NCI-H187 (cell line): ENCODE results near the gene RGPD5.
"Not testable (repeated sequence)": the region's sequence is repeated elsewhere in the genome, so short reads cannot be mapped to it uniquely, and the experiment has no call there.

Experiments
- DNase-seq, 2 experiments: peaks; one replicate each; lab custom pipeline; 2025; lab: John Stamatoyannopoulos, UW

The RGPD5 gene

GRCh38 chr2:109794074-109794737 is at the start of gene RGPD5:
Gene RGPD5, plus strand, starts transcription at chr2:109794305. Its CDS starts 161 bp downstream, at chr2:109794466.
- not testable (repeated sequence) for DNase-seq

DNA sequence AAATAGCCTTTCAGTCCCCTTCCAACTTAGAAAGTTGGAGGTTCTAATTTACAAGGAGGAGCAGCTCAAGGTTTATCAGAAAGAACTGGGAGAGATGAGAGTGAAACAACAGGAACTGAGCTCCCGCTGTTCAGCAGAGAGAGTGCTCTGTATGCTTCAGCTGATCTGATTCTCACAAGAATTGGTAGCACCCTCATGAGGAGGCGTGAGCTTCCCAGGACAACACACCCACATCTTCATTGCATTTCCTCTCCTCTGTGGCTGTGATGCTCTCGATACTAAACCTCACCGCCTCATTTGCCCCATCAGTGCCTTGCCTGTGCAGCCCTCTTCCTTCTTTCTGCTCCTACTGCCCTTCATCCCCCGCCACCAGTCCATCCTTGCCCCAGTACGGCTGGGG is 42.5 kb upstream of the RGPD5 start:
- DNase-seq, result not testable (repeated sequence)

GRCh38 chr2:109757163-109757824 is 36.8 kb upstream of the RGPD5 start:
- DNase-seq, result not testable (repeated sequence)

DNA sequence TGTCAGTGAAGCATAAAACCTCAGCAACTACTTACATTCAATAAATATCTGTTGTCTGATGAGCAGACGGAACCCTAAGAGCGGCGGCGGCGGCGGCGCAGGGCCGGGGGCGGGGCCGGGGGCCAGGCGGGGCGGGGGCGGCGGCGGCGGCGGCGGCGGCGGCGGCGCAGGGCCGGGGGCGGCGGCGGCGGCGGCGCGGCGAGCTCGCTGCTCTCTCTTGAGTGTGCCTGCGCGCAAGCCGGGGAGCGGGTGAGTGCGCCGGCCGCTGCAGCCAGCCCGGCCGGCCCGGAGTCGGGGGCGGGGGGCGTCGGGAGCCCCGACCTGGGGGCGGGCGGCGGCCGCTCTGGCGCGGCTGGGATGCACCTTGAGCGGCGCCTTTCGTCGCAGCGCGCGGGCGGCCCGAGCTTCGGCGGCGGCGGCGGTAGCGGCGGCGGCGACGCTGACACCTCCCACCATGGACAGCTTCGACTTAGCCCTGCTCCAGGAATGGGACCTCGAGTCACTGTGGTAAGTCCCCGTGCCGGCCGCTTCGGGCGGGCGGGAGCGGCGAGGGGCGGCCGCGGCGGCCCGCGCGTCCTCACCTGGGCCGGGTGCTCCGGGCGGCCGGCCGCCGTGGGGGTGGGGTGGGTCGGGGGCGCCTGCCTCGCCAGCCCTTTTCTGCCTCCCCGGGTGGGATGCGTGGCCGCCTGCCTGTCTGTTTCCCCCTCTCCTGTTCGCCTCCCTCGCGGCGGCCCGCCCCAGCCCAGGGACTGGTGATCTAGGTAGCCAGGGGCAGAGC is 33.7 kb upstream of the RGPD5 start:
- not testable (repeated sequence) for DNase-seq

GRCh38 chr2:109761043-109761454 is 33.1 kb upstream of the RGPD5 start:
- DNase-seq, result not testable (repeated sequence)

DNA sequence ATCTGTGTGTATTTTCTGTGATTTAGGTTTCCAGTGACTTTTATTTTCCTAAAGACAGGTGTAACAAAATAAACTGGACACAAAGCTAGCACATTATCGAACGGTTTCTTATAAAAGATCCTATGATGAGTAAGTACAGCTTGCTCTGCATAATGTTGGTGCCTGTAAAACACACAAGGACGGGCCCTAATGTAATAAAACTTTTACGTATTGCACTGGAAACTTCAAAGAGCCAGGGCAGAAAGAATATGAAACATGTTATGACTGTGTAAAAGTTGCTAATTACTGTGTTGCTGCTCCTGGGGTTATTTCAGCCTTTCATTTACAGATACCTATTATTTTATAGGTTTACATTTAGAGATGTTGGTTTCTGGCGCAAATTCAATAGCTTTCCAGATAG is 32.1 kb upstream of the RGPD5 start:
- not testable (repeated sequence) for DNase-seq

DNA sequence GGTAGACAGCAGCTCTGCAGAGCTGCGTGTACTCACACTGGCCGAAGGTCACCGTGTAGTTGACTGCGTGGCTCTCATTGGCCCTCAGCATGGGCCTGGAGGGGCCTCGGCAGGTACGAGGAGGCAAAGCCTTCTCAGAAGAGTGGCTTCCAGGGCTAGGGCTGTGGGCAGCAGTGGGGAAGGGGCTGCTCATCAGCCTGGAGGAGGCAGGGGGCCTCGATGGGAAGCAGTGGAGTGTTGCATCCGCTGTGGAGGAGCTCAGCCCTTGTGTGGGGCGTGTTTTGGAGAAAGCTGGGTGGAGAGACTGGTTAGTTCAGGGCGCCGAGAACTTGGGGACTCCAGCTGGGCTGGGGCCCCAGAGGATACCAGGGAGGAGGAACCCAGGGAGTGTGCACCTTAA is 28.0 kb upstream of the RGPD5 start:
- DNase-seq, result not testable (repeated sequence)

GRCh38 chr2:109766886-109767578 is 27.1 kb upstream of the RGPD5 start:
- not testable (repeated sequence) for DNase-seq

DNA sequence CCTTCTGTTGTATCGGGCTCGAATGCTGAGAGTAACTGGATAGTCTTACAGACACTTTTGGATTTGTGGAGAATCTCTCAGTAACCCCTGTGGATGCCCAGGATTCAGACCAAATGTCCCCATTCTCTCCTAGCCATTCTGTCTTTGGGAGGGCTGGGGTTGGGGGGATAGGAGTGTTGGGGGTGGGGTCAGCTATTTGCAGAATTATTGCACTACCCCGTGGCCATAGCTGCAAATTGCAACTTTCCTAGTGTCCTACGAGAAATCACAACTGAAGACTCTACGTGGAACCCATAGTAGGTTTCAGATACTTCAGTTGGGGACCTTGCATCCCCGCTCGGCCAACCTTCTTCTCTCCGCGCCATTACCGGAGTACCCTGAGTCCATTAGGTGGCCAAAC is 25.2 kb upstream of the RGPD5 start:
- not testable (repeated sequence) for DNase-seq

DNA sequence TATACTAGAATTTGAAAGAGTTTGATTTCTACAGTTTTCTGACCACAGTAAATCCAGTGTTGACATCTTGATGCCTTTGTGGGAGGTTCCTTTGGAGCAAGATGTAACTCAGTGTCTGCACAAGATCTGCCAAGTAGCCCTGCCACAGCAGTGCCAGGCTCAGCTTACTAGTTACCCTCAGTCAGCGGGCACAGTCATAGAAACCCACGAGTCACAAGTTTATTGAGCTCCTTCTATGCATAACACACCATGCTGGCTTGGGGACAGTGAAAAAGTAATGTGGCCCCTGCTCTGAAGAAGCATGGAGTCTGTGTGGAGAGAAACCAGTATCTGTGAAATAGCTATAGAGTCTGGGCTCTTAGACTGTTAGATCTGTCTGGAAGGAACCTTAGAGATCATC is 15.0 kb upstream of the RGPD5 start:
- not testable (repeated sequence) for DNase-seq

- not testable (repeated sequence) for DNase-seq
Observed at GRCh38 chr2:109781147-109781816, 12.8 kb upstream of the RGPD5 start.

- DNase-seq, result not testable (repeated sequence)
Observed at GRCh38 chr2:109782446-109782993, 11.6 kb upstream of the RGPD5 start.

DNA sequence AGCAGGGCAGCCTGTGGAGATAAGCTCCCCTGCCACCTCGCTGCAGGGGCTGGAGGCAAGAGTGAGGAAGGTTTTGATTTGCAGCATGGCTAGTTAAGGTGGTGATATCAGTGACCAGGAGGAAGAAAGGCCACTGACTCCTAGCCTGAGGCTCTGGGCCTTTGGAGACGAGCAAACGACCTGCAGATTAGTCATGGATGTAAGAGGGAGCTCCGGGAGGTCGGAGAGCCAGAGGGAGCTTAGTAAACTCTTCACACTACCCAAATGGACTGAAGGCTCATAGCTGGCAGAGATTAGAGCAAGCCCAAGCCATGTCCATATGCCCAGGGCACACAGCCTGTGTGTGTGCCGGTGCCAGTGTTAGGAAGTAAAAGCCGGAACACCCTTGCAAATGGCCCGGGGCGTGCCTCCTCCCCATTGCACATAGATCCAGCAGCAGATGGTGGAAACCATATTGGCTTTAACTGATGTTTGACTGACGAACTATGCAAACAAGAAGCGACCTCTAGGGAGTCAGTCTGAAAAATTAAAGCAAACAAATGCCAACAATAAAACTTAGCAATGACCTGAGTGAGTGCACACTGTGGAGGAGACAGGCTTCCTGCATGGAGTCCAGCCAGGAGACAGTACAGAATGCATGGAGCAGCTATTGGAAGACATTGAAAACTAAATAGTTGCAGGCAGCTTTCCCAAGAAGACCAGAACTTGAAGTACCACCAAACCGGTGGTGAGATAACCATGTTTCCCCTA is 2.4 kb upstream of the RGPD5 start:
- DNase-seq, result not testable (repeated sequence)

- not testable (repeated sequence) for DNase-seq
Observed at GRCh38 chr2:109792659-109793058, 1.4 kb upstream of the RGPD5 start.

- DNase-seq, result not testable (repeated sequence)
Observed at GRCh38 chr2:109871129-109871751, 77.1 kb downstream of the RGPD5 start.

GRCh38 chr2:109876625-109877024 is 82.5 kb downstream of the RGPD5 start:
- DNase-seq, result not testable (repeated sequence)

DNA sequence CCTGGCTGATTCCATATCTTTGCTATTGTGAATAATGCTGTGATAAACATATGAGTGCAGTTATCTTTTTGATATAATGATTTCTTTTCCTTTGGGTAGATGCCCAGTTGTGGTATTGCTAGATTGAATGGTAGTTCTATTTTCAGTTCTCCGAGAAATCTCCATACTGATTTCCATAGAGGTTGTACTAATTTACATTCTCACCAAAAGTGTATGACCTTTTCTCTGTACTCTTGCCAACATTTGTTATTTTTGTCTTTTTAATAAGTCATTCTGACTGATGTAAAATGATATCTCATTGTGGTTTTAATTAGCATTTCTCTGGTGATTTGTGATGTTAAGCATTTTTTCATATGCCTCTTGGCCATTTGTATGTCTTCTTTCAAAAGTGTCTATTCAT is 88.0 kb downstream of the RGPD5 start:
- DNase-seq, result not testable (repeated sequence)

- DNase-seq, result not testable (repeated sequence)
Observed at GRCh38 chr2:109888414-109888813, 94.3 kb downstream of the RGPD5 start.

- DNase-seq, result not testable (repeated sequence)
Observed at GRCh38 chr2:109889909-109890308, 95.8 kb downstream of the RGPD5 start.

DNA sequence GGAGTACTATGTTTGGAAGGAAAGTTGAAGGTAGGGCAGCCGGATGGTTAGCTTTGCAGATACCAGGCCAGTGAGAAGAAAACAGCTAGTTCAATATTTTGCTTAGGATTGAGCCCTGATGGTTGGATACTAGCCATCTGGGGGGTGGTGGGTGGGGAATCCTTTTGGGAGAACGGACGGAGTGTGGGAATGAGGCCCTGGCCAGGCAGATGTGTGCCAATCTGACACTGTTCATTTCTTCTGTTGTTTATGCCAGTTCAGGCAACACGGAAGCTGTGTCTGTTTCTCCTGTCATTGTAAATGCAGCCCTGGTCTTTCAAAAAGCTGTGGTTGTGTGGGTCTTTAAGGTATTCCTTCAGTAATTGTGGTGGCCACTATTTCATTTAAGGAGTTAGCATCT is 96.9 kb downstream of the RGPD5 start:
- DNase-seq, result not testable (repeated sequence)
